LHCN-M2 (cell line): ENCODE data around the gene MEG3. TPM values are rescaled to one million over a fixed set of nuclear protein-coding genes. Genes with fewer than 3 reads are reported as not detected.

Experiments used
- DNase-seq: peaks from one replicate; pipeline ENCODE4 v3.0.0-alpha.2; 2012; ENCODE audit warnings: low read depth
- polyA plus RNA-seq: library from polyadenylated mRNA; unstranded; fragments of >200 nt; gene quantifications from one replicate; pipeline ENCODE4 v1.2.1, GENCODE V29; 2012; ENCODE audit warnings: missing spikeins
- total RNA-seq: library from RNA; depleted of rRNA; stranded (reverse); fragments of >200 nt; gene quantifications from 2 replicates; pipeline ENCODE4 v1.2.3, GENCODE V29; 2014; rRNA removed

MEG3 gene
- total RNA-seq, result 80.9 and 81.0 TPM in 2 replicates
- 38.1 TPM for polyA plus RNA-seq

DNA sequence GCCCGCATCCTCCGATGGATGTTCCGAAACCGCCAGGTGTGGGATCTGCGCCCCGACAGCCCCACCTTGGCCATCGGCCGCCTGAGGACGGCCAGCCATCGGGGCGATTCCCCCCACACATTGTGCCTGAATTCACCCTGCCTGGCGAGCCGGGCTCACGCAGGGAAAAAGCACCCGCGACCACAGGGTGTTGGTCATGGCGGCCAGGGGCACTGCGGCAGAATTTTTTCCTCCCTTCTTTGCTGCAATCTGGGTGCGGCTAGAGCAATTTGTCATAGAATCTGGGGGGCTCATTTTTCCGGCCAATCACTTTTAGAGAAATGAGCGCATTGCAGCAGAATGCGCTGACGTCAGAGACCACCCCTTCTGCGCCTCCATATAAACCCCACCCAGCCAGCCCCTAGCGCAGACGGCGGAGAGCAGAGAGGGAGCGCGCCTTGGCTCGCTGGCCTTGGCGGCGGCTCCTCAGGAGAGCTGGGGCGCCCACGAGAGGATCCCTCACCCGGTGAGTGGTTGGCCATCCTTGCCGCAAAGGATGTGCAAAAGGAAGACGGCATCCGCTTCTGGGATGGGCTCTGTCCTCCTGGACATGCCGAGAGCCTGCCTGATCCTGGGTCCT, at the start of gene MEG3:
Gene MEG3, plus strand, starts transcription at position 406 of the 619 bp plus-strand sequence.
- peak; percentile 75 for DNase-seq

DNA sequence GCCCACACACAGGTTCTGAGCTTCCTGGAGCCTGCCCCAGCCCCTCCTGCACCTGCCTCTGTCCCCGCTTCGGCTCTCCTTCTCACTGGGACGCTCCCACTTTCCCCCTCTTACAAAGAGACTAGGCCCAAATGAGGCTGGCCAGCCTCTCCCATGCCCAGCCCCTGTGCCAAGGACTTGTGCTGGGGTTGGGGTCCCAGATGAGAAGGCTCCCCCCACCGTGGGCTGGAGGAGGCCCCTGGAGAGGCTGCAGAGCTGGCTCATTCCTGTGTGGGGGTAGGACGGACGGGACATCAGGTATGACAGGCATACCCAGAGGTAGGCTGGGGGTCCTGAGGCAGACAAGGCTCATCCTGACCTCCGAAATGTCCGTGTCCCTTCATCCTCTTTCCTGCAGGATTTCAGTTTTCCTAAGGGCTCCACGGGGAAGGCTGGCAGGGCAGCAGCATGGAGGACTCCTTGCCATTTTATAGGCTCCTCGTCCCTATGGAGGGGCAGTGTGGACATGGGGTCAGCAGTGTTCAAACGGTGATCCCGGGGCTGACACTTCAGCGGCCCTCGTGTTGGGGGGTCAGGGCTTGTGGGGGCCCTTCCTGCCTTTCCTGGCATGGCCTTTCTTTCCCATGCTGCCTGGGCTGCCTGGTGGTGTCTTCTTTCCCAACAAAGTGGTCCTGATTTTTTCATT, 49.1 kb upstream of the MEG3 start:
- DNase-seq, result no peak

DNA sequence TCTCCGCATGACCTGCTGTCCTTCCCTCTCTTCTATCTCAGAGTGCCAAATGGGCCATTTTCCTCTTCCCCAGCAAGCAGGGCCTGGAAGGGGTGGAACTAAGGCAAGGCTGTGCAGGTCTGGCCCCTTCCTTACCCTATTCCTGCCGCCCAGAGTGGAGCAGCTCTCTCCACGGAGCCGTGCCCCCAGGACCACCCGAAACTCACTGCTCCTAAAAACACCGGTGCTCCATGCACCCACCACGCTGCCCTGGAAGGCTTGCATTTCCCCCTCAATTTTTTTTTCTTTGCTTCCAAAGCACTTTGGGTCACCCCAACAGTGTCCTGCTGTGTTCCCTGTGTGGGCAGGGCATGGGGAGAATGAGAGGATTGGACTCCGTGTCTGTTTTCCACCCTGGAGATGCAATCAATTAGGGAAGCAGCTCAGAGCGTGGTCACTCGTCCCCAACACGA, 48.5 kb upstream of the MEG3 start:
- DNase-seq, result no peak

DNA sequence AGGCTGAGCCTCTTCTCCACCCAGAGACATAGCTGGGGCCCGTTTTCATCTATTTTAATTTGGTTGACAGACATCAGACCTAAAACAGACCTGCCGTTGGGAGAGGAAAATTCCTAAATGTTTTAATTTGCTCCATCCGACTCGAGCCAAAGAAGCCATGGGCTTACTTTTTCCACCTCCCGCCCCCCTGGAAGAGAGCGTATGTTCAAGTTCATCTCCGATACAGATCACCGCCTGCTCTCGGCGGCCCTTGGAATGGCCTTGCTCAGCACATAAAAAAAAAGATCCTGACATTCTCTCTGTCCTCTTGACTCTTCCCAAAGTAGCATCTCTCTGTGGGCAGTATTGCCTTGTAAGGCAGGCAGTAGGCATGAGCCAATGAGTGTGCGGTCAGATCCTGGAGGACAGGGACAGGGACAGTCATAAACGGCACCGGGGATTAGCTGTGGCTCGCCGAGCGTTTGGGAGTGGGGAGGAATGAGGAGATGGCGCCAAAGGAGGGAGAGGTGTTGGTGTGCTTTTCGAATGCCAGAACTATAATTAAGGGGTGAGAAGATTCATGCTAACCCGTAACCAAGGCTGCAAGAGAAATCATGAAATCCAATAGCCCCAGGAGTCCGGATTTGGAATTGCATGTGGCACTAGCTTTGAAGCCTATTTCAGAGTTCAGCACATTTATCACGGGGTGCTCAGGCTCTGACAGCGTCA, 47.9 kb upstream of the MEG3 start:
- DNase-seq, result peak; percentile 6

DNA sequence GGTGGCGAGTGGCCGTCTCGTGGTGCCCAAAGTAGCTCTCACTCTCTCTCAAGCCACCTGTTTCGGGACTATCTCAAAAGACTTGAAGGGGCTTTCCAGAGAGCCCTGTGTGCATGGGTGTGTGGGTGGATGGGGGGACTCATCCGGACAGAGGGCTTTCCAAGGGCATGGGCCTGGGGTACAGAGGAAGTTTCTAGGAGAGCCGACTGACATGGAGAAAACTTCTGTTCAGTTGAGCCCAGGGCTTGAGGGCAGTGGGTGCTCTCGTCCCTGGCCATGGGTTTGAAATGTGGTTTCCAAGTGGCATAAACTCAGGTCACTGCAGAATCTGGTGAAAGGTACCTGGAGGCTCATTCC, 47.4 kb upstream of the MEG3 start:
- DNase-seq, result no peak

DNA sequence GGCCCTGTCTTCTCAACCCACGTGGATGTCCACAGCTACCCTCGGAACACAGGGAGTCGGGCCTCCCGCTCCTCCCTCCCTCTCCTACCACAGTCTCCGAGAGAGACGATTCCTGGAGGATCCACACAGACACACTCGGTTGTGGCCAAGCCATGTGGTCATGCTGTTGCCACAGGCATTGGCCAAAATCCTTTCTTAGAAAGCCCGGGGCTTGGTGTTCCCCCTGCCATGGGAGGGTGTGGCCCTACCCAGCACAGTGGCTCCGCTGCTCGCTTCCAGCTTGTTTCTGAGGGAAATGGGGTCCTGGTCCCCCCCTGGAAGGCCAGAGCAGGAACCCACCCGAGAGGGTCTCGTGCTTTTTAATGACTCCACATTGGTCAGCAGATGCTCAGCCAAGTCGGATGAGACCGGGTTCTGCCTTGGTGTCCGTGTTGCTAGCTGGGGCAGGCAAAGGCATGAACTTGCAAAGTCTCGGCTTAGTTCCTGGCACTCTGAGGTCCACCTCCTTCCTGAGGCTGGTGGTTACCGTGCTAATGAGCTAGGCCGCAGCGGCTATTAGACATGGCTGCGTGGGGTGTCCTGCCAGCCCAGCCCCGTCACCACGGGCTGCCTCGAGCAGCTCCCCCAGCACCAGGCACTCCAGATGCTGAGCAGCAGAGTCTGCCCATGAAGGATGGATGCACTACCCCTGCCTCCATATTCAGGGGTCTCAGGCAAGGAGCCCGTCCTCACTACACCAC, 46.8 kb upstream of the MEG3 start:
- DNase-seq, result no peak

DNA sequence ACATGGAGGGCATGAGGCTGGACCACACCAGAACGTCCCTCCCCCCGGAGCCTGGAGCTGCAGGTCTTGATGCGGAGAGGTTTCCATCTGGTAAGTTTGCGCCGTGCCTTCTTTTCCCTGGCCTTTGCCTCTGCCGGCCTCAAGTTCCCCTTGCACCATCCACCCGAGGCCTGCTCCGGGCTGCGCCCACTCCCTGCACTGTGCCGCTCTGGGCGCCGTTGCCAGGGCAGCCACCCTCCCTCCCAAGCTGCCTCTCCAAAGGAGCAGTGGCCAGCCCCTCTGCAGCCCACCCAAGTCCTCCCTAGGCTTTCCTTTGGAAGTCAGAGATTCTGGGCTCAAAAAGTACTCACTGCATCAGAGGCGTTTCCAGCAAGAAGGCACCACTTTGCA, 46.2 kb upstream of the MEG3 start:
- no peak for DNase-seq

DNA sequence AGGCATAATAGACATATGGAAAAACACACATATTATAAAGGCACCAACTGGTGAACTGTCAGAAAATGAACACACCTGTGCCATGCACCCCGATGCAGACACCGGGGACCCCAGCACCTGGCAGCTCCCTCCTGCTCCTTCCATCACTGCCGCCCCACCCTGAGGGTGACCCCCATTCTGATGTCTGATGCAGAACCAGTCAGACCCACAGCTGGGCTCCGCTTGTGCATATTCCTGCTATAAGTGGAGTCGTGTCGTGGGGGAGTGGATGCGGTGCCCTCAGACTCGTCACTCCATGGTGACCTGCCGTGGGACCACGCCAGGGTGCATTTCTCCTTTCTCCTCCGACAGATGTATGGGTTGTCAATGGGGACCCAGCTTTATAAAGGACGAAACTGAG, 45.7 kb upstream of the MEG3 start:
- DNase-seq, result no peak

DNA sequence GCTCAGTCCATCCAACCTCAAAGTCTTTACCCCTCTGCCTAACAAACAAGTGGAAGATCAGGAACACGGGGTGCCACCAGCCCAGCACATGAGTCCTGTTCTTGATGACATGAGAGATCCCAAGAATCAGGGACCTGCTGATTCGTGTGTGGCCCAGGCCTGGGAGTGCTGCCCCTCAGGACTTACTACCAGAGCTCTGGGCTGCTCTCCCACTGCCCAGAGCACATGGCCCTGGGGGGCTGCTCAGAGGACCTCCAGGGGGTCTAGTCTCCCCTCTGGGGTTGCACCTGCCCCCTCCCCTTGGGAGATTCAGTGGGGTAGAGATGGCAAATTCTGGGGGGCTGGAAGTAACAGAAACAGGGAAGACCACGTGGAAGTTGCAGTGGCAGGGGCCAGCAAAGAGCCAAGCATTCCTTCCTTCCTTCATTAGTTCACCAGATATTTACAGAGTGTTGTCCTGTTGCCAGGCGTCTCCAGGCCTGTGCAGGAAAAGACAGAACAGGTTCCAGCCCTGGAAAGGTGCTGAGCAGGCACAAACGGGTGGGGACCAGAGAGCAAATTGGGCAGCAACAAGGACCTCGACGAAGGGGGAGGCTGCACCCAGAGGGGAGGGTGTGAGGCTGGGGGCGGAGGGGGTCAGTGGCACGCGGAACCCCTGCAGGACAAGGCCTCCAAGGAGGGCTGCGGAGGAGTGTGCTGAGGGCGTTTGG, 45.1 kb upstream of the MEG3 start:
- no peak for DNase-seq

DNA sequence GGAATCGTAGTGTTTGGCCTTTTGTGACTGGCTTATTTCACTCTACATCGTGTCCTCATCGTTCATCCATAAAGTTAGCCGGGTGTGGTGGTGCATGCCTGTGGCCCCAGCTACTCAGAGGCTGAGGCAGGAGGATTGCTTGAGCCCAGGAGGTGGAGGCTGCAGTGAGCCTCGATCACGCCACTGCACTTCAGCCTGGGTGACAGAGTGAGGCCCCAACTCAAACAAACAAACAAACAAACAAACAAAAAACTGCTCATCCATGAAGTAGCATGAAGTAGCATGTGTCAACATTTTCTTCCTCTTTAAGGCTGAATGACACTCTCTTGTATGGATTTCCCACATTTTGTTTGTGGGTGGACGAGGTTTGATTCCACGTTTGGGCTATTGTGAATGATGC, 44.0 kb upstream of the MEG3 start:
- no peak for DNase-seq

DNA sequence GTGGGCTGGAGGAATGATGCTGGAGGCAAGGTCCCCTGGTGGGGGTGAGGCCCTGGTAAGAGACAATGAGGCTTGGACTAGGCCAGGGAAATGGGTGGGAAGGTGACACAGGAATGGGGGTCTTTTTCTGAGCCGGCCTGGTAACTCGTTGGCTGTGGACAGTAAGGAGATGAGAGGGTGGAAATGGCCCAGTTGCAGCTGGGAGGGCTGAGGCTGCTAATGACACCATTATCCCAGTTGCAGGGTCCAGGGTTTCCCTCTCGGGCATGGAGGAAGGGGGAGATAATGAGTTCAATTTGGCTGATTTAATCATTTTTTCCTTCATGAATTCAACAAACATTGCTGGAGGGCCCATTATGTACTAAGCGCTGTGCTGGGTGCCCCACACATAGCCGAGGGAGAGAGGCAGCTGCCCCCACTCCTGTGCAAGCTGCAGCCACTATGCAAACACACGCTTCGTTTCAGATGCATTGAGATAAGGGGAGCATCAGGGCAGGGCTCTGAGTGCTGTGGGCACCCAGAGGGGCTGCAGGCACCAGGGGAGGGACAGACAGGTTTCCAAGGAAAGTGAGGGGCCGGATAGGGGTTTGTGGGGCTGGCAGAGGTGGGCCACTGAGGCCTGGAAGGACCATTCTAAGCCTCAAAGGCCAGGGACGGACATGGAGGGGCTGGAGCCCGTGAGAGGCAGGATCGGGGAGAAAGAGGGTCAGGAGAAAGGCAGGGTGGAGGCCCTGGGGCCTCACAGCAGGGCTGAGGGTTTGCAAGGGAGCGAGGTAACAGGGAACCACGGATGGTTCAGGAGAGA, 43.2 kb upstream of the MEG3 start:
- DNase-seq, result no peak

DNA sequence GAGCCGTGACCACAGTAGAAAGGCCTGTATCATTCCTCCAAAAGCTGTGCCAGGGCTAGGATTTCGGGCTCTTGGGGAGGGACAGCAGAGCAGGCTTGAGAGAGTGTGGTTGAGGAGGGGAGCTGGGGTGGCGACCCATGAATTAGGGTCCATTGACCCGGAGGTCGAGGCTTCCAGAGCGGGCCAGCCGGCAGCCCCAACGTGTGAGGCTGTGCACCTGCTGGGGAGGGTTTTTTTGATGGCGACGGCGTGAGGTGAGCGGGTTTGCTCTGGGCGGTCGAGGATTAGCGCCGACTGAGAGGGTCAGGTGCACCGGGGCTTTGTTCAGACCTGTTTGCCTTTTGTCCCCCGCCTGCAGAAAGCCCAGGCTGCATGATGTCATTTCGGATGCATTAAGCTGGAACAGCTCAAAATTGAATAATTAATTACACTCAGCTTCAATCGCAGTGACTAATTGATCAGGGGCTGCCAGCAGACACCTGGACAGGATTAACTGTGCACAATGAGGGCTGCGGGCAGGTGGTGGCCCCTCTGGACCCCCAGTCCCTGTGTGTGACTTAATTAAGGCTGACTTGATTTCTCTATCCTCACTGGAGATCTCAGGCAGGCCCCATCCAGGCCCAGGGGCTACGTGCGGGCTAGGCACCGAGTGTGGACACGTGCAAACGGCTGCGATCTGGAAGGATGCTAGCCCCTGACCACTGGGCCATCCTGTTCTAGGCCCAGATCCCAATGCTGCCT, 42.1 kb upstream of the MEG3 start:
- no peak for DNase-seq

DNA sequence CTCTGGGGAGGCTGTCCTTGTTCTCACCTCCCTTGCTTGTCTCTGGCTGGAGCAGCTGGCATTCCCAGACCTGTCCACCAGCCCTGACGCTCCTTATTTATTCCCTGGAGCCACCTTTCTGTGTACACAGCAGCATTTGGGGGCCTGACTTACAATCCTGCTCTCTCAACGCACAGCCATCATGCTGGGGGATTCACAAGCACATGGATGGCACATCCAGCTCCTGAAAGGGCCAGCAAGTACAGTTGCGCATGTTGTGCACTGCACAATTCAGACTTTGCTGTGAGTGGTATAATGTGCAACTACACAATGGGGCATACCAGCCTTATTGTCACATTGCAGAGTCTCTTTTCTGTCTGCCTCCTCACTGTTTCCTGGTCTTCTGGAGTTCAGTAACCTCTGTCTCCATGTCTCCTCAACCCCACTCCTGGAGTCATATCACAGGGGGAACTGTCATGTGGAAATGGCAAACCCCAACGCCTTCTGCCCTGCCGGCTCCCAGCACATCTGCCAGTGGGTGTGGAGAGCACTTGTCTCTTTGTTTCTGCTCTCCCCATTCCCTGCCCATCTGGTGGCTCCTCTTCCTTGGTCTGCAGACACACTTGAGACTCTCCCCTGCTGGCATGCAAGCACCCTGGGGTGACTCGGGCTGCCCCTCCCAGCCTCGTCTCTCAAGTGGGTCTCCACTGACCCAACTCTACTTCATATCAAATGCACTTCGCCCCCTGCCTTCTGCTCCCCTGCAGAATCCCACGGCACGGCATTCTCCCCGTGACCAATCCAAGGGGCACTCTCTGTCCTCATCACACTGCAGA, 41.2 kb upstream of the MEG3 start:
- DNase-seq, result no peak

DNA sequence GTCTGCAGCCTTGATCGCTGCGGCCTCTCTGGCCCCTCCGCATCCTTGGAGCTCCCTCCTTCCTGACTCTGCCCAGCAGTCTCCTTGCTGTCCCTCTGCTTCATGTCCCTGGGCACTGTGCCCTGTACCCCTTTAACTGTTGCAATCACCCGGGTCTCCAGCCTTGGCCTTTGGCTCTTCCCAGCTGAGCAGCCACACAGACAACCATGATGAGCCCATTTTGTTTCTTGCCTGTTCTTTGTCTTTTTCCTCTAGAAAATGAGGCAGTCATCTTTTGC, 40.6 kb upstream of the MEG3 start:
- no peak for DNase-seq

DNA sequence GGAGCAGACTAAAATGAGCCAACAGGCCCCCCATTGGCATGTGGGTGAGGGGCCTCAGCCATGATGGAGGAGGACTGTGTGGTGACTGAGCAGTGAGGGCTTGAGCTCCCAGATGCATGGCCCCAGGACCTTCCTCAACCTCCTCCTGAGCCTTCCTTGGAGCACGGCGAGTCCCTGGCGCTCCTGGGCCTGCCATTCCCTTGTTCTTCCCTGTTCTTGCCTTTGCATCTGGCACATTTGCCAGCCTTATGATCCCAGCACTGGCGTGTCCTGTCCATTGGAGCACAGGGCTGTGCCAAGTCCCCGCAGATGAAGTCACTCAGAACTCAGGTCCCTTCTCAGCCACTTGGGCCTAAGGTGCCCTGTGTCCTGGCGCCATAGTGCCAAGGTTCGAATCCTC, 40.3 kb upstream of the MEG3 start:
- DNase-seq, result no peak

DNA sequence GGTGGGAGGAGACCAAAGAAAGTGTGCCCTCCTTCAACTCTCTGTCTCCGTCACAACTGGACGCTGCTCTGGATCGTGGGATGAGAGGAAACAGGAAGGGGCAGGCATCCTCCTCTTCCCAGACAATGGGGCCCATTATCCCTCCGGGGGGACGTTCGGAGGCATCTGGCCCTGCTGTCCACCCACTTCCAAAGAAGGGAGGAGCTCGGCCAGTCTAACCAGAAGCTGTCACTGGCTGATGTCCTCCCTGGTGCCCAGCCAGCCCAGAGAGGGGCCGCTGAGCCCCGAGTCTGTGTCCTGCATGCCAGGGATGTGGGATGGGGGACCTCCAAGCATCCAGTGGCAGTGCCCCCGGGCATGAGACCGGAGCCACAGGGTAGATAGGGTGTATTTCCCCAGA, 39.8 kb upstream of the MEG3 start:
- DNase-seq, result no peak

DNA sequence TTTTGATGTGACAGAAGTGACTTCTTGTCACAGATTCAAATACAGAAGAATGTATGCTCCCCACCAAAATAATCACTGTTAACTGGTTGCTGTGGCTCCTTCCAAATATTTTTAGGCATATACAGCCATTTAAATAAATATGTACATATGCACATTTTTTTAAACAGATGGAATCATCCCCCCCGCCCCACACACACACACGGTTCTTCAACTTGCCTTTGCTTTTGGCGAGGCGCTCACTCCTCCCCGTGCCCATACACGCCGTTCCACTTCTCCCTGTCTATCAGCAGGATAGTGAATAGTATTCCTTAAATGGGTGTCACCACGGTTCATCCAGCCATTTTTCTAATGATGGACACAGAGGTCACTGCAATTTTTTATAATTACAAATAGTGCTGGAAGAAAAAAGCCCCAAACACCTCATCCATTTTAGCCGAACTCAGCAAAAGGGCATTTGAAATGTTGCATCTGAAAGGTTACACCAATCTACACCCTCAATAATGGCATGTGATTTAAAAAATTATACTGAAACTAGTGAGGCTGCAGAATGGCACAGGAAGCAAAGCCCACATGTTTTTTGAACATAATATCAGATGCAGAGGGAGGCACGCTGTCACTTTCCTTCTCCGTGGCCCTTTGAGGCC, 39.2 kb upstream of the MEG3 start:
- no peak for DNase-seq

DNA sequence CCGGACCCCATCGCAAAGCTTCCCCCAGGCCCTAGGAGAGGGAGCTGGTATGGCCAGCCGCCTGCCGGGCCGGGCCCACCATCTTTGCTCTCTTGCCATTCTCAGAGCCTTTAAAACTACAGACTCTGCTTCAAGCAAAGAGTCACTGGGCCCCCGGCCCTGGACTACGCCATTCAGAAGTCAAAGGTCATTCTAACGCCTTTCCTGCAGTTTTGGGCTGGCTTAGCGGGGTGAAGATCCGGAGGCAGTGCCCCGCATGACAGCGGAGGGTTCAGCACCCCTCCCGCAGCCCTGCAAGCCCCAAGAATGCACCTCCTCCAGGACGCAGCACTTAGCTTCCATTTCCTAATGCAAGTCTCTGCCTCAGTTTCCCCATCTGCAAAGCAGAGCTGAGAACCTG, 38.3 kb upstream of the MEG3 start:
- no peak for DNase-seq

DNA sequence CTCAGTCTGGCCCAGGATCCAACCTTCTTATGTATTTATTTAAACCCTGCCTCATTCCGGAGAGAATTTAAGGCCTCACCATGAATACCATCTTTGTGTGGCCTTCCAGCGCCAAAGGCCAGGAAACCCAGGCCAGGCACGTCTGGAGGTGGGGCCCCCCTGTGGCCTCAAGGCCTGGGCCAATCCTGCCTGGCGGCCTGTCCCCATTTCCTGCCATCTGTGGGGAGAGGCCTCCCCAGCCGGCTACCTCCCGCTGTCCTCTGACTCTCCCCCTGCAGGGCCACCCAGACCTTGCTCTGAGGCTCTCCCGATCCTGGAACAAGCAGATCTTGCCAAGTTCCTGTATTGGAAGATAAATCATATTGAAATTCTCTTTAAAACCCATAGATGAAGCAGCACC, 37.4 kb upstream of the MEG3 start:
- no peak for DNase-seq
